Activated T-helper 9 cell treated with anti-CD3 and anti-CD28 coated beads, Interleukin-2, amount 50 U/mL, for 16 hours (primary cell): ENCODE measurements around the gene MTURN.
"Not testable (repeated sequence)": the region's sequence is repeated elsewhere in the genome, so short reads cannot be mapped to it uniquely, and the experiment has no call there.

Source experiments
- DNase-seq: peaks from one replicate; pipeline ENCODE4 v3.0.0-alpha.2; 2020; ENCODE audit warnings: low read depth

MTURN gene

DNA sequence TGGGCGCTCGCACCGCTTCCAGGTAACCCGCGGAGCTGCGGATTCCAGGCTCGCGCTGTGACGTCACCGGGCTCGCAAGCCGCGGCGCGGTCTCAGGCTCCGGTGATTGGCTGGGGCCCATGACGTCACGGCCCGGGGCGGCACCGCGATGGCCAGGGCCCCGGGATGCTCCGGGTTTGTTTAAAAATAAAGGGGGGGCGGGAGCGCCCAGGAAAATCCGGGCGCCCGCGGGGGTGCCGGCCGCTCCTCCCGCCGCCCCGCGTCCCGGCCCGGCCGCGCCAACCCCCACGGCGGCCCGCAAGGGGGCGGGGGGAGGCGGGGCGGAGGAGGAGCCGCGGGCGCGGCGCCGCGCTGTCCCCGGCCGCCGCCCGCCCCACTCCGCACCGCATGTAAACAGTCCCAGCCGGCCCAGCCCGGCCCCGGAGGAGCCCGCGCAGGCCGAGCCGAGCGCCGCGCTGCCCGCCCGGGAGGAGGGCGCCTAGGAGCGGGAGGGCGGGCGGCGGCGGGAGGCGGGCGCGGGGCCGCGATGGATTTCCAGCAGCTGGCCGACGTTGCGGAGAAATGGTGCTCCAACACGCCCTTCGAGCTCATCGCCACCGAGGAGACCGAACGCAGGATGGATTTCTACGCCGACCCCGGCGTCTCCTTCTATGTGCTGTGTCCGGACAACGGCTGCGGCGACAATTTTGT lies at the start of gene MTURN:
TSS of gene MTURN (plus strand) at position 376 of the 690 bp plus-strand sequence. CDS start at position 527, 151 bp downstream.
- DNase-seq: peak; percentile 81

DNA sequence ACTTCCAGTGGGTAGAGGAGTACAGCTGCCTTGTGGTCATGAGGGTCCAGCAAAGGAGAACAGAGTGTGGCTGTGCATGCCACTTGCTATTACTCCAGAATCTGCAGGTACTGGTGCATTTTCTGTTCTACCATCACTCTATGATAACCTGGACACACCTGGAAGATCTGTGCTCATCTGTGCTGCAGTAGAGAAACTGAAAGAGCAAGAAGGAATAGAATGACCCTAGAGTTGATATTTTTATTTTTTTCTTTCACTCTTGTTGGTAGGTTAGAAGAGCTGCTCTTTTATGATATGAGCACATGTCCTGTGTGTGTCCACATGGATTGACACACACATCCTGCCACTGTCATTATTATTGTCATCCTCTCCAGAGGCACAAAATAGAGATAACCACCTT lies 48.3 kb upstream of the MTURN start:
- no peak for DNase-seq

DNA sequence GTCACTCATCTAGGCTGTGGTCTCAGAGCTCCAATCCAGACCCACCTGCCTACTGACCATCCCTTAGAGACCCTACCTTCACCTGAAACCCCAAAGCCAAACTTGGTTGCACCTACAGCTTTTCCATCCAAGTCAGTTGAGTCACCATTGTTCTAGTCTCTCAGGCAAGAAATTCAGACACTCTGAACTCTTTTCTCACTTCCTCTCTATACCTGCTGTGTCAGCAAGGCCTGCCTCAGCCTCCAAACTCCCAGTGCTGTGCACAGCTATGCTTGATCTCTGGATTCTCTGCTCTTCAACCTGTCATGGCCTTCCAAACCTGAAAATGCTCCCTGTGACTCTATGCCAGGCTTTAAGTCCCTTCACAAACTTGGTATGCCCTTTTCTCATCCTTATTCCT lies 47.4 kb upstream of the MTURN start:
- no peak for DNase-seq

DNA sequence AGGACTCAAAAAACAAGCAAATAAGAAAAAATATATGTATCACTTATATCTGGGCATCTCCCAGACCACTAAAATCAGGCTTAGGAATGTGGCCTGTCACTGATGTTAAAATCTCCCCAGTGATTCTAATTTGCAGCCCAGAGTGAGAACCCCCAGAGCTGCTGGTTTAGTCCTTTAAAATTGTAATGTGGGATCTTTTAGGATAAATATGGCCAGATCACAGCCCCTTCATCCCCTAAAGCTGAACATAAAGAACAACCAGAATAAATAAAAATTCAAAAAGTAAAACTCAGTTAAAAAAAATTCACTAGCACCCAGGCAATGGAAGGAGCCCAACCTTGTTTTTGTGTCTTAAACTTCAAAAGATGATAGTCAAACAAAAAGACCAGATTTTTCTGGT lies 46.4 kb upstream of the MTURN start:
- DNase-seq: no peak

DNA sequence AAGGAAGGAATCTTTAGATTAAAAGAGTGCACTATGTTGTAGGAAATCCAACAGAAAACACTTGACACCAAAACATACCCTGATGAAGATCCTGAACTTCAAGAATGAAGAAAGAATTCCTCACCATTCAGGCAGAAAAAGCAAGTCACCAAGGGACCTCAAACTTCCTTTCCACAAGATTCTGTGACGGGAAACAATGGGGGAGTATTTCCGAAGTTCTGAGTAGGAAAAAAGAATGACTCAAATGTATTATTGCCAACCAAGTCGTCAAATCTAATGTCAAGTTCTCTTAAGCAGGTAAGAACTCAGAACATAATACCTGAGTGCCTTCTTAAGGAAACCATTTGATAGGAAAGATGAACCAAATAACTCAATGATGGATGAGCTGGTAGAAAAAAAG lies 44.7 kb upstream of the MTURN start:
- DNase-seq: no peak

DNA sequence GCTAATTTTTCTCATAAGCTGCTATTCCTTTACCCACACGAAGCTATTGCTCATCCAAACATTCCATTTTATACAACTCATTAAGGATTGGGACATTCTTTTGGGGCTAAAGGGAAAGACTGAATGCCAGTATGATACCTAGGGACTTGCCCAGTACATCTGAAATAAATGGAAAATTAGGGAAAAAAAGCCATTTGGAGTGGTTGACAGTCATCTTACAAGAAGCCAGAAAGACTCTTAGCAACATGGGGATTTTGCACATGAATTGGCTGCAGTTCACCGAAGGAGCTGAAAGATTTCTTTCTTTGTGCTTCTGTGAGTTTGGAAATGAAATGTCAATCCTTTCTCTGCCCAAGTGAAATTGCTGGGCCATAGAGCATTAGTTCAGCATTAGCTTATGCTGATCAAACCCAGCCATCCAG lies 43.3 kb upstream of the MTURN start:
- no peak for DNase-seq

DNA sequence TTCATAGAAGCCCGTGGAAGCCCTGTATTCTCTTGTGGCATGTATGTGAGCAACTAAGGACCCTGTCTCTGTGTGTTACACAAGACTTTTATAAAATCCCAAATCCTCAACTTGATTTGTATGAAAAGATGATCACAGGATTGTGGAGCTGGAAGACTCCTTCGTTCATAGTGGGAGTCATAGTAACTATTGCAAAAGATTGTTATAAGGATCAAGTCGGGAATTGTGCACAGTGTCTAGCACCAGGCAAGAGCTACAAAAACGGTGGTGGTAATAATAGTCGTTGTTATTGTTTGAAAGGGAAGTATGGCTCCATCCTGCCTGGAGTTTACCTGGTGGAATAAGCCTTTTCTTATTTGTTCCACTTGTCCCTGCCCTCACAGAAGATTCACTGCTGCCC lies 42.8 kb upstream of the MTURN start:
- no peak for DNase-seq

DNA sequence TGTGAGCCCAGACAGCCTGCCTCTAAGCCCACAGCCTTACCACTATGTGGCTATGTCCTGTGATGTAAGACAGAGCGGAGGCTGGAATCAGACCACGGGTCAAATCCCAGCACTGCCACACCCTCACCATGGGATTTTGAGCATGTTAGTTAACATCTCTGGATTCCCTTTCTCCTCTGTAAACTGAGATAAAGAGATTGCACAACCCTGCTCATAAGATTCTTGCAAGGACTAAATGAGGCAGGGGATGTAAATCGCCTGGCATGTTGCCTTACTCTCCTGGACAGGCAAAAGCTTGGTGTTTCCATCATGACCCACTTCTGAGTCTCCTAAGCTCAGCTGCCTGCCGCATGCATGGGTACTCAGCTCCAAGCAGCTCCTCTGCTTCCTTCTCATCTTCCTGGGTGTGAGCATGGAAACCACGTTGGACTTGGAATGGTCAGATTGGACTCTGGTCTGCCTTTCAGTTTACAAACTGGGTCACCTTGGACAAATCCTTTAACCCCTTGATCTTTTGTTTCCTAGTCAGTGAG lies 41.3 kb upstream of the MTURN start:
- no peak for DNase-seq

DNA sequence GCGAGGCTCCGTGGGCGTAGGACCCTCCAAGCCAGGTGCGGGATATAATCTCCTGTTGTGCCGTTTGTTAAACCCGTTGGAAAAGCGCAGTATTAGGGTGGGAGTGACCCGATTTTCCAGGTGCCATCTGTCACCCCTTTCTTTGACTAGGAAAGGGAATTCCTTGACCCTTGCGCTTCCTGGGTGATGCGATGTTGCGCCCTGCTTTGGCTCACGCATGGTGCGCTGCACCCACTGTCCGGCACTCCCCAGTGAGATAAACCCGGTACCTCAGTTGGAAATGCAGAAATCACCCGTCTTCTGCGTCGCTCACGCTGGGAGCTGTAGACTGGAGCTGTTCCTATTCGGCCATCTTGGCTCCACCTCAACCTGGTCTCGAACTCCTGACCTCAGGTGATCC lies 36.2 kb upstream of the MTURN start:
- not testable (repeated sequence) for DNase-seq

DNA sequence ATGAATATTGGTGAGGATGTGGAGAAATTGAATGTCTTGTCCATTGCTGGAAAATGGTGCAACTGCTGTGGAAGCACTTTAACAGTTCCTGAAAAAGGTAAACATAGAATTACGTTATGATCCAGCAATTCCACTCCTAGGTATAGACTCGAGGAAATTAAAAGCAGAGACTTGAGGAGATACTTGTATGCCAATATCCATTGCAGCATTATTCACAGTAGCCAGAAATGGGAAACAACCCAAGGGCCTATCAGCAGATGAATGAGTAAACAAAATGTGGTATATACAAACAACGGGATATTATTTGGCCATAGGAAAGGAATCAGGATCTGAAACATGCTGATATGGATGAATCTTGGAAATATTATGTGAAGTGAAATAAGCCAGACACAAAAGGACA lies 32.5 kb upstream of the MTURN start:
- no peak for DNase-seq

DNA sequence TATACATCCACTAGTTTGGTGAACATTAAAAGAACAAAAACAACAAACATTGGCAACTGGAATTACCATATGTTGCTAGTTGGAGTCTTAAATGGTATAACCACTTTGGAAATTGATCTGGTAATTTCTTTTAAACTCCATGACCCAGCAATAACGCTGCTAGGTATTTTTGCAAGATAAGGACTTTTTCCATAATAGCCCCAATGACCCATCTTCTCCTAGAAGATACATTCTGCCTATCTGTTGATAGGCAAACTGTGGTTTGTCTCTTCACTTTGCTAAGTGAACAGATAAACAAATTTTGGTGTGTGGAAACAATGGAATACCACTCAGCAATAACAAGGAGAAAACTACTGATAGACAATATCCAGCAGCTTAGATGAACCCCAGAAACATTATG lies 30.6 kb upstream of the MTURN start:
- DNase-seq: no peak

DNA sequence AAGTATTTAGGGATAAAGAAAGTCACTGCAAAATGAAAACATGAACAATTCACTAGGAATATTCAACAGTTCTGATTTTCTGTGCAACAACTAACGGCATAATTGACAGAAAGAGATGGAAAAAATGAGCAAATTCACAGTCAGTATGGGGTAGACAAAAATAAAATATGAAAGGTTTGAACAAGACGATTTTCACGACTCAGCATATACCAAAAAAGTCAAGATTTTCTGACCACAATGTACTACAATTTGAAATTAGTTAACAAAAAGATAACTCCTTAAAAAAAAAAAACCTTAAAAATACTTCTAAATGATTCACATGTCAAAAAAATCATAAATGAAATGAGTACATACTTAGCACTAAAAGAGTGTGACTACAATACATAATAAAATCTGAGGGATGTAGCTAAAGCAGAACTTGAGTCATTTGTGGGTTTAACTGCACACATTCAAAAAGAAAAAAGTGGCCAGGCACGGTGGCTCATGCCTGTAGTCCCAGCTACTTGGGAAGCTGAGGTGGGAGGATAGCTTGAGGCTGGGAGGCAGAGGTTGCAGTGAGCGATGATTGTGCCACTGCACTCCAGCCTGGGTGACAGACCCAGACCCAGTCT lies 22.6 kb upstream of the MTURN start:
- DNase-seq: no peak

DNA sequence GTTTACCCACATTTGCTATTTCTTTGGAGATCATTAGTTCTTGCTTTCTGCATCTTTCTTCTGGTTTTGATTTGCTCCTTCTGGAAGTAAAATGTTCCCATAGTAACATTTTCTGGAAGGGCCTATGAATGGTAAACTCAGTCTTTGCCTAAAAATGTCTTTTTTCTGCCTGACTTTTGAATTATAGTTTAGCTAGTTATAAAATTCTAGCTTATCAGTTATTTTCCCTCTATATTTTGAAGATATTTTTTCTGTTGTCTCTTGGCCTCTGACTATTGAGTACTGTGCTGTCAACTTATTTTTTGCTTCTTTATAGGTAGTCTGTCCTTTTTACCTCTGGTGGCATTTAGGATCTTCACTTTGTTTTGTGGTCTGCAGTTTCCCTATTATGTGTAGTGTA lies 21.6 kb upstream of the MTURN start:
- DNase-seq: no peak

DNA sequence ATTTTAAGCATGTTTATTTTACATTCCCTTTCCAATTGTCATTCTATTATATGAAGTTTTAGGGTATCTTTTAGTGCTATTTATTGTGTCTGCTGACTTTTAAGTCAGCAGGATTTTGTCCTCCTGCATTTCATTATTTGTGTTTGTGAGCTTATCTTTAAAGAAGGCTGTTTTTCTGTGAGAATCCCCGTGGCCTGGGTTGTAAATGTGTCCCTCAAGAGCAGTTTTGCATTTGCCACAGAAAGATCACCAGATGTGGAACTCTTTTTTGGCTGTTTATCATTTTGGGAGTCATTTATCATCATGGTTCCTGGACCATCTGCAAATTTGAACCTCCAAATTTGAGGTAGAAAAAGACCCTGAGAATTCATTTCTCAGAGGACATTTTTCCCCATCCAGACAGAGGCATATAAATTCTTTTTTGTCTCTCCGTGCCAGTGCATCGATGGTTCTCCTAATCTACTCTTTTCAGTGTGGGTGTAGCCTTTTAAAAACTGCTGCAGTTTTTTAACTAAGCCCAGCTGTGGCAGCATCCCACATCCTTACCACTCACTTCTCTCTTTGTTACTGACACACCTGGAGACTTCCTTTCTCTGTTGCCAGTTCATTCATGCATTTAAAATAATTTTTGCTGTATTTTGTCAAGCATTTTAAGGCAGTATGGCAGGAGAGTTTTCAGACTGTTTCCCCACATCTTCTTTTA lies 20.1 kb upstream of the MTURN start:
- DNase-seq: no peak

DNA sequence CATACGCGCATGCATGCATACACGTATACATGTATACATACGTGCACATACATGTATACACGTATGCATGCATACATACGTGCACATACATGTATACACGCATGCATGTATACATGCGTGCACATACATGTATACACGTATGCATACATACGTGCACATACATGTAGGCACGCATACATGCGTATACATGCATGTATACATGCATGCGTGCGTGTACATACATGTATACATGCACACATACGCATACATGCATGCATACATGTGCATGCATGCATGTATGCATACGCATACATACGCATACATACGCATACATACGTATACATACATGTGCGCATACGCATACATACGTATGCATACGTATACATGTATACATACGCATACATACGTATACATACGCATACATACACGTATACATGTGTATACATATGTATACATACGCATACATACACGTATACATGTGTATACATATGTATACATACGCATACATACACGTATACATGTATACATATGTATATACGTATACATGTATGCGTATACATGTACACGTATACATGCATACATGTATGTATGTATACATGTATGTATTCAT lies 19.0 kb upstream of the MTURN start:
- DNase-seq: no peak

DNA sequence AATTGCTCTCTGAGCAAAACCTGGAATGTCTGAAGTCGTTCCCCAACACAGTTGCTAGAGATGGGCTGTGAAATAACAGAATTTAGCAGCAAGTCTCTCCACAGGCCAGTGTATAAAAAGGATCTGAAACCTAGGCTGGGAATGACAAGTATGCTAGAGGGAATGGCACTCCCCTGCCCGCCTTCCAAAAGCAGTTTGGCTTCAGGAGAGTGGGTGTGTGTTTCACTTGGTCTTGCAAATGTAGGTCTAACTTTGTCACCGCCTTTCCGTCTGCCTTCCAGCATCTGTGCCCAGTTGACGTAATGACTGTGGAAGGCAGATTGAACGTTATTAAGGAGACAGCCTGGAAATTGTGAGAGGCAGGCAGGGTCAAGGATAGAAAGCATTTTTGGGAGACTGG lies 18.0 kb upstream of the MTURN start:
- no peak for DNase-seq

DNA sequence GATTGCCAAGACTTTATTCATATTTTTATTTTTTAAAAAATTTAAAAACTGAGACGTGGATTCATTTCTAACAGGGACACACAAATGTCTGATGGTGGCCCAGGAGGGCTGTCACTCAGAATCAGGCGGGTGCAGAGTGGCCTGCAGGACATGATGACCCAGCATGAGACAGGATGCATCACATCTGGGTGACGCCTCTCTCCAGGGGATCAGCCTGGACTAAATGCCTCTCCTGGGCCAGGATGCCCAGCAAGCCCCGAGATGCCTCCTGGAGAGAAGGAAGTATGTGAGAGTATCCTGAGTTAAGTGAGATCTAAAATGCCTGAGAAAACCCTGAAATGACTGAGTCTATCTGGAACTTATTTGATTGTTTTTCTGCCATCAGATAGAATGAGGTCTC lies 16.9 kb upstream of the MTURN start:
- no peak for DNase-seq

DNA sequence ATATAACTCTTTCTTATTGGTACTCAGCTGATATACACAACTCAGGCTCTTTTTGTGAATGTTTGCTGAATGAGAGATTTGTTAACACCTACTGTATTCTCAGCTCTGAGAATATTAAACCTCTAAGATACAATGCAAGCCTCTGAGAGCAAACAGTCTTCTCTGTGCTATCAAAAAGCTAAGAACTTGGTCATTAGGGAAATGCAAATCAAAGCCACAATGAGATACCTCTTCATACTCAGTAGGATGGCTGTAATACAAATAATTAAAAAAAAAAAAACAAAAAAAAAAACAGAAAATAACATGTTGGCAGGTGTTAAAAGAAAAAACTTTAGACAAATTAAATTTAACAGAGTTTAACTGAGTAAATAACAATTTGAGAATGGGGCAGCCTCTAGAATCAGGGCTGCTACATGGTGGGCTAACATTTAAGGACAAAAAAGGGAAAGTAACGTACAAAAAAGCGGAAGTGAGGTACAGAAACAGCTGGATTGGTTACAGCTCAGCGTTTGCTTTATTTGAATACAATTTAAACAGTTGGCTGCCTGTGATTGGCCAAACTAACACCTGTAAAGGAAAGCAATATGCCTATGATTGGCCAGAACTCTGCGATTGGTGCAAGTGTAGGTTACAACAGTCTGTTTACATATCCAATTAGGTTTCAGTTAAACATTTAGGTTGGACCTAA lies 14.8 kb upstream of the MTURN start:
- DNase-seq: no peak

DNA sequence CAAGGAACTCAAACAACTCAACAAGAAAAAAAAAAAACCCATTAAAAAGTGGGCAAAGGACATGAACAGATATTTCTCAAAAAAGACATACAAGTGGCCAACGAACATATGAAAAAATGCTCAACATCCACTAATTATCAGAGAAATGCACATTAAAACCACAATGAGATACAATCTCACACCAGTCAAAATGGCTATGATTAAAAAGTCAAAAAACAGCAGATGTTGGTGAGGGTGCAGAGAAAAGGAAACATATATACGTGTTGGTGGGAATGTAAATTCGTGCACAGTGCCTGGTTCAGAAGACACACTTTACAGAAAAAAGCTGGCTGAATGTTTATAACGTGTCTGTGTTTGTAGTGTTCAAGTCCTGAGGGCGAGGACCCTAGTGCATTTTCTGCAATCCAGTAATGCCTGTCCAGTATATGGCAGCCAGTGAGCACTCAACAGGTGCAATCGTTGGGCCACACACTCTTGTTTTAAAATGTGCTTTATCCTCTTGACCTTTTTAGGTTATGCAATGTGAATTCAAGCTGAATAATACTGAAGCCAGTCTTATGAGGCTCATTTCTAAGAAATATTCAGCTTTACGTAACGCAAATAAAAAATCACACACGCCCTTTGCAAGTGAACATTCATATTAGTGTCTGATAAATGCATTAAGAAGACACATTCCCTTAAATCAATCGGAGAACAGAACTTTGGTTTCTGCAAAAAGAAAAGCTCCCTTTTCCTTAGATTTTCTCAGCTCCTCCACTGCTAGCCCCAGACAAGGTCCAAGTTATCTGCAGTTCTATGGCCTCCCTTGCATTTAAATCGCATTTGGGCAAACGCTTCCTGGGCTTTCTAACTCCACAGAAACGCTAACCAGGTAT lies 813 bp upstream of the MTURN start:
- DNase-seq: no peak

DNA sequence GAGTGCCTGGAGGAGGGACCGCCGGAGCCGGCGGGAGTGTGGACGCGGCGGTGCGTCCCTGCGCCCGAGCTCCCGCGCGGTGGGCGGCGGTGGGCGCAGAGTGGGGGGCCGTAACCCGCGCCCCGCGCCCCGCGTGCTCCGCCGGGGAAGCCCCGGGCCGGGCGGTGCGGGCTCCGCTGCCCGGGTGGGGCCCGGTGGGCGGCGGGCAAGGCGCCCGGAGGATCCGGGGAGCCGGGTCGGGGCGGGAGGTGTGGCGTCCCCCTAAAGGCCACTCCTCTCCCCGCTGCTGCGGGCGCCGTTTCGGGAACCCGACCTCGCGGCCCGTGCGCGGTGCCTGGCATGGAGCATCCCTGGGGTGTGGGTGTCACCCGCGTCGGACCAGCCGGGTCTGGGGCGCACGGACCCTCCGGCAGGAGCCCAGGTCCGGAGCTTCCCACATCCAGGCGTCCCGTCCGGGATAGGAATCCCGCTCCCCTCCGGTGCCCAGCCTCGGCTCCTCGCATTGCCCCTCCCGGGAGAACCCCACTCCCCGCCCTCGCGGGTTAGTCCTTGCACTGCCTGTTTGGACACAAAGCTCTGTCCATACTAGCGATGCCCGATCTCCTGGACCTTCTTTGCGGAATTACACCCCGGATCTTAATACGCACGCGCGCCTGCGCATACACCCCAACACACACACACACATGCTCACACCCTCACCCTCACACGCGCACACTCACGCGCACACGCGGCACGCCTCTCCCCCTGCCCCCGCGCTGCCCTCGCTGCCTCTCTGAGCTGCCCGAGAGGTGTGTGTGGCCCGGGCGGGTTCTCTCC lies 723 bp downstream of the MTURN start:
- peak; percentile 39 for DNase-seq
